ENCODE data around the gene RILPL1. TPM values are rescaled to one million over a fixed set of nuclear protein-coding genes. Genes with fewer than 3 reads are reported as not detected.
A peak's percentile ranks its signal among the peaks of the same experiment; 100 is the strongest.

The RILPL1 gene
- total and polyA plus RNA-seq, 5 donors = 118 to 146 (median 131) TPM

DNA sequence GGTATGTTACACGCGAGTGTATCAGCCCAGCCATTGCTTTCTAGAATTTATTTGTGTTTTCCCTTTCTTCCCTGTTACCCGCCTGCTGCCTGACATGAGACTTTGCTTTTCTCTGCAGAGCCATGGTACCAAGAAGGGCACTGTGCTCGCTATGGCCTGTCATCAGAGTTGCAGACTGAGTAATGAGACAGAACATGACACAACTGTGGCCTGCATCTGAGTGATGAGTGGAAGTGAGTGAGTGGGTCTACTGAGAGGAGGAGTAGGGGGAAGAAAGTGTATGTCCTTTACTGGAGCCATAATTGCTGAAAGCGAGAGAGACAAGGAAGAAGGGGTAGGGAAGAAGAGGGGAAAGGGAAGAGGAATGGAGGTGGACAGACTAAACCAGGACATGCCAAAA lies 2.9 kb downstream of the RILPL1 start:
- DNase-seq (no peak), ATAC-seq (no peak)
- Histone ChIP-seq H3K9me3 (ENCODE audit: control insufficient read depth, low read length) (no peaks in the 10 kb centered on the region), H3K27me3 (ENCODE audit: control insufficient read depth, insufficient read depth) (no peaks in the 10 kb centered on the region), H3K4me1 (ENCODE audit: control insufficient read depth, insufficient read depth, low read length) (peaks cover 6% of the 10 kb centered on the region), H3K27ac (ENCODE audit: low read length) (peak overlapping the region; percentile 85), H3K4me3 (ENCODE audit: low read length) (no peak overlapping the region)
- 79% methylated on average over 5 of the region's 5 CpGs for WGBS
- intact Hi-C loops (cut with DNase I) = no loop called here

DNA sequence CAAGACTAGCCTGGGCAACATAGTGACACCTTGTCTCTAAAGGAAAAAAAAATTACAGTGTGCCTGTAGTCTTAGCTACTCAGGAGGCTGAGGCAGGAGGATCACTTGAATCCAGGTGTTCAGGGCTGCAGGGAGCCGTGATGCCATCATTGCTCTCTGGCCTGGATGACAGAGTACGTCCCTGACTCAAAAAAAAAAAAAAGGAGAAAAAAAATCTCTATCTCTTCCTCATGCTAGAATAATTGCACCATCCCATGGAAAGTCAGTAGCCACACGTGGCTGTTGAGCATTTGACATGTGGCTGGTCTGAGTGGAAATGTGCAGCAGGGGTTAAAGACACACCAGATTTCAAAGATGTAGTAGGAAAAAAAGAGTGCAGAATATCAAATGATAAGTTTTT lies 3.8 kb downstream of the RILPL1 start:
- intact Hi-C loops (cut with DNase I) = no loop called here
- peak in 1 of 3 donors; percentile 1 for DNase-seq
- peaks cover 6% of the 10 kb centered on the region for H3K4me1 ChIP-seq (ENCODE audit: control insufficient read depth, insufficient read depth, low read length)

DNA sequence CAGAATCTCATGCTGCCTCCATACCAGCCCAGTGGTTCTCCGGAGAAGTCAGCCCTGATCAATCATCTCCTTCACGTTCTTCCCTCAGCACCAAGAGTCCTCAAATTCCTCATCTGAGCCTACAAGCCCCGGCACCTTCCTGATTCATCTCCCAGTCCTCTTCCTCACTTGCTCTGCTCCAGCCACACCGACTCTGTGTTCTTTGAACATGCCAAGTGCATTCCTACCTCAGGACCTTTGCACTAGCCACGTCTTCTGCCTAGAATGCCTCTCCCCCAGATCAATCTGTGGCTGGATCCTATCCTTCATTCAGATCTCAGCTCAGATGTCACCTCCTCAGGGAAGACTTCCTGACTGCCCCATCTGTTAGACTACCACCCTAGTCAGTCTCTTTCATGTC lies 4.7 kb downstream of the RILPL1 start:
- Histone ChIP-seq H3K4me1 (ENCODE audit: control insufficient read depth, insufficient read depth, low read length) (peaks cover 6% of the 10 kb centered on the region), H3K27ac (ENCODE audit: low read length) (no peak overlapping the region)
- 93% methylated on average over 5 of the region's 5 CpGs for WGBS

More for the DNA sequence above, 3.8 kb downstream of the RILPL1 start:
- Histone ChIP-seq H3K27ac (ENCODE audit: low read length) (no peak overlapping the region), H3K4me3 (ENCODE audit: low read length) (no peak overlapping the region), H3K9me3 (ENCODE audit: control insufficient read depth, low read length) (no peaks in the 10 kb centered on the region), H3K27me3 (ENCODE audit: control insufficient read depth, insufficient read depth) (no peaks in the 10 kb centered on the region)
- no peak for ATAC-seq
- 59% methylated on average over 3 of the region's 3 CpGs for WGBS

DNA sequence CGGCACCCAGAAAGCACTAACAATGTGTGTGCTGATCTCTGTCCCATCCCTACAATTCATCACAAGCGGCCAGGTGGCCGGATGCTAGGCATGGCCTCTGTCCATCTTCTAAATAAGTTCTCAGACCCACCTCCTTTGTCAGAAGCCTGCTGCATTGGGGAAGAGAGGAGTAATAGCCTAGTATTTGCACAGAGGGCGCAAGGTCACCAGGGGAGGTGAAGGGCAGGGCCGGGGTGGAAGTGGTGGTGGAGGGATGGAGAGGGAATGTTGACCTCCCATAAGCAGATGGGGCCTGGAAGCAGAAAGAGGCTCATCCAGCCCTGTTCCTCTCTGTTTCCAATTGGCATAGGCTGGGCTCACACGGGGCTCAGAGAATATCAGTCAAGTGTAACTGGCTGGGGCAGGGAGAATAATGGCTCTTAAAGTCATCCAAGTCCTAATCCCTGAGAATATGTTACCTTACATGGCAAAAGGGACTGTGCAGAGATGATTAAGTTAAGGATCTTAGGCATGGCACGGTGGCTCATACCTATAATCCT lies 6.9 kb downstream of the RILPL1 start:
- H3K27ac ChIP-seq (ENCODE audit: low read length) = peak overlapping the region; percentile 32
- ATAC-seq (no peak), DNase-seq (peak in 1 of 3 donors; percentile 10)
- H3K4me1 ChIP-seq (ENCODE audit: control insufficient read depth, insufficient read depth, low read length) = peaks cover under 1% of the 10 kb centered on the region
- 61% methylated on average over 7 of the region's 7 CpGs for WGBS
- H3K9me3 ChIP-seq (ENCODE audit: control insufficient read depth, low read length) = no peaks in the 10 kb centered on the region
- no peak overlapping the region for H3K4me3 ChIP-seq (ENCODE audit: low read length)
- intact Hi-C loops (cut with DNase I) = no loop called here
- no peaks in the 10 kb centered on the region for H3K27me3 ChIP-seq (ENCODE audit: control insufficient read depth, insufficient read depth)

More for the DNA sequence above, 4.7 kb downstream of the RILPL1 start:
- no peaks in the 10 kb centered on the region for H3K9me3 ChIP-seq (ENCODE audit: control insufficient read depth, low read length)
- intact Hi-C loops (cut with DNase I) = no loop called here
- H3K4me3 ChIP-seq (ENCODE audit: low read length) = no peak overlapping the region
- no peaks in the 10 kb centered on the region for H3K27me3 ChIP-seq (ENCODE audit: control insufficient read depth, insufficient read depth)
- ATAC-seq = no peak
- peak in 1 of 3 donors; percentile 9 for DNase-seq

DNA sequence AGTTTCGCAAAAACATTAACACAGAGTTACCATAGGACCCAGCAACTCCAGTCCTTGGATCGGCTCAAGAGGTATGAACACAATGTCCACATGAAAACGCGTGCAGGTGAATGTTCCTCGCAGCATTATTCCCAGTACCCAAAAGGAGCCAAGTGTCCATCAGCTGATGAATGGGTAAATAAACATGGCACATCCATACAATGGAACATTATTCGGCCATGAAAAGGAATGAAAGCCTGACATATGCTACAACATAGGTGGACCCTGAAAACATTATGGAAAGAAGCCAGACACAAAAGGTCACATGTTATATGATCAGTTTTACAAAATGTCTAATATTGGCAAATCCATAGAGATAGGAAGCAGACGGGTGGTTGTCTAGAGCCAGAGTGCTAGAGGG lies 9.1 kb downstream of the RILPL1 start:
- H3K9me3 ChIP-seq (ENCODE audit: control insufficient read depth, low read length) = no peaks in the 10 kb centered on the region
- DNase-seq (no peak), ATAC-seq (no peak)
- no peaks in the 10 kb centered on the region for H3K27me3 ChIP-seq (ENCODE audit: control insufficient read depth, insufficient read depth)
- 98% methylated on average over 7 of the region's 7 CpGs for WGBS
- no peak overlapping the region for H3K27ac ChIP-seq (ENCODE audit: low read length)
- H3K4me1 ChIP-seq (ENCODE audit: control insufficient read depth, insufficient read depth, low read length) = no peaks in the 10 kb centered on the region
- no peak overlapping the region for H3K4me3 ChIP-seq (ENCODE audit: low read length)
- intact Hi-C loops (cut with DNase I) = no loop called here

DNA sequence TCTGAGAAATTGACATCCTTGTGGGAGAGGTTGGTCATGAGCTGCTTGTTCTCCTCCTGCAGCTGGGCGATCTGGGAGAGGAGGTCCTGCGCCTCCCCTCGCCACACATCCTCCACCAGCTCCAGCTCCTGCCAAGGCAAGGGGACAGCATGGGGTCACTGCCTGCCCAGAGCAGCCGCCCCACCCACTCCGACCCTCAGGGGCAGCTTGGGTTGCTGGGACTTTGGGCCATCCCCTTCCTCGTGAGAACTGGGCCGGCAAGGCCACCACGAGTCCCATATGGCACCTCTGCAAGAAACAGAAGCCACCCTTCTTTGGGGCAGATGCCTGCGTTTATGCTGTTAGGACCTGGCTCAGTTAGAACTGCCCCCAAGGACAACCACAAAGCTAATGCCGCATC lies 10.0 kb downstream of the RILPL1 start:
- Histone ChIP-seq H3K4me1 (ENCODE audit: control insufficient read depth, insufficient read depth, low read length) (no peaks in the 10 kb centered on the region), H3K9me3 (ENCODE audit: control insufficient read depth, low read length) (no peaks in the 10 kb centered on the region), H3K27me3 (ENCODE audit: control insufficient read depth, insufficient read depth) (no peaks in the 10 kb centered on the region), H3K27ac (ENCODE audit: low read length) (no peak overlapping the region), H3K4me3 (ENCODE audit: low read length) (no peak overlapping the region)
- DNase-seq (peak in 1 of 3 donors; percentile 40), ATAC-seq (no peak)
- 81% methylated on average over 10 of the region's 10 CpGs for WGBS
- intact Hi-C loops (cut with DNase I) = no loop called here

DNA sequence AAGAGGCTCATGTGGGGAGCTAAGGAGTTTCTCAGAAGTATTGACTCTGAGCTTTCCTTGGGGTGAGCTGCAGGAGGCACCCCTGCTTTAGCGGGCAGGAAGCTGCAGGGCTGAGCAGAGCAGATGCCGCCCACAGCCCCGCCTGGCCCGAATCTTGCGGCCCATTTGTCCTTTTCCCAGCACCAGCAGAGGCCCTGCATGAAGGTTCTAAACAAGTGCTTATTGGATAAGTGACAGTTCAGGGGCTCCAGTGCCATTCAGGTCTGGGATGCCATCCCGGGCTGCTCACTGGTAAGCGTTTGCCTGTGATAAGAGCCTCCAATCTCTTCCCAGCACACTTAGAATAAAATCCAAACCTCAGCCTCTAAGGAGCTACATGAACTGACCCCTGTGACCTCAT lies 11.4 kb downstream of the RILPL1 start:
- WGBS = 66% methylated on average over 7 of the region's 7 CpGs
- intact Hi-C loops (cut with DNase I) = no loop called here
- ATAC-seq (peak; percentile 2 to 42), DNase-seq (peak in 2 of 3 donors; percentile 58 to 64)
- no peaks in the 10 kb centered on the region for H3K9me3 ChIP-seq (ENCODE audit: control insufficient read depth, low read length)
- H3K4me1 ChIP-seq (ENCODE audit: control insufficient read depth, insufficient read depth, low read length) = no peaks in the 10 kb centered on the region
- peak overlapping the region; percentile 84 for H3K27ac ChIP-seq (ENCODE audit: low read length)
- H3K27me3 ChIP-seq (ENCODE audit: control insufficient read depth, insufficient read depth) = no peaks in the 10 kb centered on the region
- no peak overlapping the region for H3K4me3 ChIP-seq (ENCODE audit: low read length)

DNA sequence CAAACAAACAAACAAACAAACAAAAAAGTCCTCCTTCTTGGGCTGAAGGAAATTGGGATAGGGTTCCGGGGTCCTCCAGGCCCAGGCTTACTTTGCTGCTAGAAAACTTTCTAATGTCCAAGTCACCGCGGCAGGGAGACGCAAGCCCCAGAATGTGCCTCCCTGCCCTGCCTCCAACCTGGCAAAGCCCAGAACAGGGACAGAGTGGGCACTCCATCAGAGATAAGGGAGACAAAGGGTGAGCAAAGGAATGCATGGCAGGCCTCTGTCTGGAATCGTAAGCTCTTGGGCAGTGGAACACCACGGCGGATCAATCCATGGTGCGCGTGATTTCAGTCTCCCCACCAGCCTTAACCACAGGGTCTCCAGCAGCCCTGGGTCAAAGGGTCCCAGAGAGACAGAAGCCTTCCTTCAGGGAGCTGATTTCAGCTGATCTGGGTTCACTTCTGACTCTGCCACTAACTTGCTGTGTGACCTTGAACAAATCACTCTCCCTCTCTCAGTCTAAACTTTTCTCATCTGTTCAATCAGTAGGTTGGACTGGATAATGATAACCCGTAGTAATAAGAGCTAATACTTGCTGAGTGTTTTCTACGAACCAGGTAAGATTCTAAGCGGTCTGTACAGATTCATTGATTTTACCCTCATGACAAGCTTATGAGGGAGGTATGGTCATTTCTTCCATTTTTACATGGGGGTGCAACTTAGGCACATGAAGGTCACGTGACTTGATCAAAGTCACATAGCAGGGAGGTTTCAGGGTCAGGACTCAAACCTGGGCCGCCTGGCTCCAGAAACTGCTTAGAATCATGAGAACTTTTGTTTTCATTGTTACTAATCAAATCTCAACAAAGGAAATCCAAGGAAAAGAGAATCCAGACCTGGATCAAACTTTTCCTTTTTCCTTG lies 12.7 kb downstream of the RILPL1 start:
- Histone ChIP-seq H3K9me3 (ENCODE audit: control insufficient read depth, low read length) (no peaks in the 10 kb centered on the region), H3K4me3 (ENCODE audit: low read length) (no peak overlapping the region), H3K27me3 (ENCODE audit: control insufficient read depth, insufficient read depth) (no peaks in the 10 kb centered on the region), H3K27ac (ENCODE audit: low read length) (peak overlapping the region; percentile 90), H3K4me1 (ENCODE audit: control insufficient read depth, insufficient read depth, low read length) (no peaks in the 10 kb centered on the region)
- DNase-seq (peak in 2 of 3 donors; percentile 21 to 22), ATAC-seq (peak; percentile 54 to 66)
- intact Hi-C loops (cut with DNase I) = no loop called here
- WGBS = 82% methylated on average over 14 of the region's 14 CpGs

DNA sequence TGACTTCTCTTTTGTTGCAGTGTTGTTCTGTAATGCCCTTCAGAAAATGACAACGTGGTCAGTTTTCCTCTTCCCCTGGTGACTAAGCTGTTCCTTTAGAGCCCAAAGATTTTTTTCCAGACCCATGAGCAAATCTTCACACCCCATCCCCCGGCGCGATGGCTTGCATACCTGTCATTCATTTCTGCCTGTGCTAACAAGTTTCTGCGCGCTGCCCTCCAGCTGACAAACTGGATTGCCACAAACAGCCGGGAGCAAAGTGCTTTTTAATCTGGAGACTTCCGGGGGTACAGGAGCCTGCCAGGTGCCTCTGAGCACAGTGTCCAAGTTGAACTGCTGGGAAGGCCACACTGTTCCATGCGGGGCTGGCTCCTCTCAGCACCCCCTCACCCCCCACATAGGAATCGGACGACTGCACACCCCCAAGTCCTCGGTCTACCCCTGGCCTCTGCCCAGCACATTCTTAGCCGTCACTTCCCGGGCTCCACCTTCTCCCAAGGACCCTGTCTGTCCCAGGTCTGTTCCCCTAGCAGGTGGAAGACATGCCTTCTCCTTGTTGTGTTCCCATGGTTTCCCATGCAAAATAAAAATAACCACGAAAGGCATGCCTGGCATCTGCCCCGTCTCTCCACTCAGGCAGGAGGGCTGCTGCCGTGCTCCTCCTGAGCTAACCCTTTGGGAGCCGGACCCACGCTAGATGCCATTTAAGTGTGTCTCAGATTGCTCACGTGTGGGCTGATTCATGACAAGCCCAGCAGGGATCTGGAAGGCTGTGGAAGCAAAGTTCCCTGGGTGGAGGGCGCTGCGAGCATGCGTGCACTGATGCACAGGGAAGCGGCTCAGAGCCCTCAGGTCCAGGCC lies 14.1 kb downstream of the RILPL1 start:
- H3K9me3 ChIP-seq (ENCODE audit: control insufficient read depth, low read length) = no peaks in the 10 kb centered on the region
- ATAC-seq (peak; percentile 69 to 81), DNase-seq (peak; percentile 64 to 84 (median 80))
- 53% methylated on average over 24 of the region's 24 CpGs for WGBS
- H3K27me3 ChIP-seq (ENCODE audit: control insufficient read depth, insufficient read depth) = no peaks in the 10 kb centered on the region
- peak overlapping the region; percentile 90 for H3K27ac ChIP-seq (ENCODE audit: low read length)
- no peaks in the 10 kb centered on the region for H3K4me1 ChIP-seq (ENCODE audit: control insufficient read depth, insufficient read depth, low read length)
- intact Hi-C loops (cut with DNase I) = loop anchor here in 1 of 4 donors (5.0 kb wide), 1 partner anchor 42 kb away; no protein-coding TSS in a partner anchor
- H3K4me3 ChIP-seq (ENCODE audit: low read length) = no peak overlapping the region

DNA sequence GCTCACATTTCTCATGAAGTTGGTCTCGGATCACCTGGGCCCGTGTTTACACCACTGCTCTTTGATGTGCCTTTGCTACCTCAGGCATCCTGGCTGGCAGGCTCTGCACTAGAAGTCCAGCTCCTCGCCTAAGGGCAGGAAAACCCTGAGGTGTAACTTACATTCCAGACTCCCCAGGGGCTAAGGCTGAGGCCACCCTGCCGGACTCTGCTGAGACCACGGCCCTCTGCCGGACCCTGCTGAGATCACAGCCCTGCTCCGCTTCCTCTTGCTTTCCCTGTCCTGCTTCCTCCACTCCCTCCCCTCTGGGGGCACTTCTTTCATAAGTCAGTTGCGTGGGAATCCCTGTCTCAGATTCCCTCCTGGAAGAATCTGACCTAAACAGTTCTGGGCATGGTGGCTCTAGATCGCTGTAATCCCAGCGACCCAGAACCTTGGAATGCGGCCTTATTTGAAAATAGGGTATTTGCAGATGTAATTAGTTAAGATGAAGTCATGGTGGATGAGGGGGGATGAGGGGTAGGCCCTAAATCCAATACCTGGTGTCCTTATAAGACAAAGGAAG lies 17.2 kb downstream of the RILPL1 start:
- no peak overlapping the region for H3K4me3 ChIP-seq (ENCODE audit: low read length)
- no peaks in the 10 kb centered on the region for H3K27me3 ChIP-seq (ENCODE audit: control insufficient read depth, insufficient read depth)
- no peaks in the 10 kb centered on the region for H3K9me3 ChIP-seq (ENCODE audit: control insufficient read depth, low read length)
- DNase-seq (no peak), ATAC-seq (no peak)
- peaks cover 3% of the 10 kb centered on the region for H3K4me1 ChIP-seq (ENCODE audit: control insufficient read depth, insufficient read depth, low read length)
- intact Hi-C loops (cut with DNase I) = loop anchor here in 1 of 4 donors (5.0 kb wide), 1 partner anchor 39 kb away; no protein-coding TSS in a partner anchor
- 70% methylated on average over 11 of the region's 11 CpGs for WGBS
- H3K27ac ChIP-seq (ENCODE audit: low read length) = peak overlapping the region; percentile 20
